Loucy (cell line): ENCODE data around the gene WDR33.

Experiments
- H2AFZ ChIP-seq: fragments of 200-600 bp; sonication (generic); 2 replicates; pipeline ENCODE4 v1.6.0; 2016; ENCODE audit warnings: antibody characterized with exemption, mild to moderate bottlenecking, low read length, moderate library complexity
- H3F3A ChIP-seq: fragments of 200-600 bp; 2 replicates; pipeline ENCODE4 v1.6.0; 2016; ENCODE audit warnings: antibody characterized with exemption, low read depth, mild to moderate bottlenecking
- H3K27me3 ChIP-seq: fragments of 200-600 bp; sonication (generic); 2 replicates; pipeline ENCODE4 v1.6.1; 2014; ENCODE audit warnings: low read length, mild to moderate bottlenecking; ENCODE audit not compliant: insufficient read depth, poor library complexity, severe bottlenecking
- H3K36me3 ChIP-seq: fragments of 200-600 bp; sonication (generic); 2 replicates; pipeline ENCODE4 v1.6.1; 2016; ENCODE audit warnings: low read length; ENCODE audit not compliant: insufficient read depth
- H3K4me1 ChIP-seq: fragments of 200-600 bp; sonication (generic); 2 replicates; pipeline ENCODE4 v1.5.1; 2014; ENCODE audit warnings: low read length, mild to moderate bottlenecking; ENCODE audit not compliant: insufficient read depth, poor library complexity, severe bottlenecking
- H3K4me2 ChIP-seq: fragments of 200-600 bp; sonication (generic); 2 replicates; pipeline ENCODE4 v1.6.0; 2014; ENCODE audit warnings: antibody characterized with exemption, low read length, low read depth, mild to moderate bottlenecking; ENCODE audit not compliant: poor library complexity, severe bottlenecking
- H3K4me3 ChIP-seq: fragments of 200-600 bp; sonication (generic); 2 replicates; pipeline ENCODE4 v1.5.1; 2014; ENCODE audit warnings: low read length, mild to moderate bottlenecking, mixed read lengths; ENCODE audit not compliant: poor library complexity, severe bottlenecking
- H3K79me2 ChIP-seq: fragments of 200-600 bp; sonication (generic); 2 replicates; pipeline ENCODE4 v1.6.1; 2014; ENCODE audit warnings: low read length; ENCODE audit not compliant: insufficient read depth
- H3K9ac ChIP-seq: fragments of 200-600 bp; sonication (generic); 2 replicates; pipeline ENCODE4 v1.6.0; 2014; ENCODE audit warnings: mild to moderate bottlenecking, low read depth, low read length, moderate library complexity; ENCODE audit not compliant: poor library complexity, severe bottlenecking
- H3K9me2 ChIP-seq: fragments of 200-600 bp; sonication (generic); replicated peaks from 2 replicates; pipeline ENCODE4 v1.6.1; 2016; ENCODE audit warnings: low read depth, low read length, mixed read lengths
- H3K9me3 ChIP-seq: fragments of 200-600 bp; sonication (generic); 2 replicates; pipeline ENCODE4 v1.6.1; 2014; ENCODE audit warnings: mild to moderate bottlenecking, antibody characterized with exemption, low read length, low read depth; ENCODE audit not compliant: insufficient read depth
- H4K20me1 ChIP-seq: fragments of 200-600 bp; sonication (generic); 2 replicates; pipeline ENCODE4 v1.6.0; 2014; ENCODE audit warnings: antibody characterized with exemption, low read length, mild to moderate bottlenecking; ENCODE audit not compliant: insufficient read depth, poor library complexity, severe bottlenecking
- EZH2phosphoT487 ChIP-seq: fragments of 200-600 bp; IDR thresholded peaks from 2 replicates; pipeline ENCODE4 v1.6.1; 2018; ENCODE audit warnings: antibody characterized with exemption, mild to moderate bottlenecking, moderate library complexity, borderline replicate concordance
- TF ChIP-seq, protein P1 (sequence below): fragments of 200-600 bp; sonication (generic); conservative IDR thresholded peaks from 2 replicates; pipeline ENCODE4 v1.5.1; 2014; ENCODE audit warnings: mild to moderate bottlenecking, antibody characterized with exemption, low read length

The WDR33 gene

DNA sequence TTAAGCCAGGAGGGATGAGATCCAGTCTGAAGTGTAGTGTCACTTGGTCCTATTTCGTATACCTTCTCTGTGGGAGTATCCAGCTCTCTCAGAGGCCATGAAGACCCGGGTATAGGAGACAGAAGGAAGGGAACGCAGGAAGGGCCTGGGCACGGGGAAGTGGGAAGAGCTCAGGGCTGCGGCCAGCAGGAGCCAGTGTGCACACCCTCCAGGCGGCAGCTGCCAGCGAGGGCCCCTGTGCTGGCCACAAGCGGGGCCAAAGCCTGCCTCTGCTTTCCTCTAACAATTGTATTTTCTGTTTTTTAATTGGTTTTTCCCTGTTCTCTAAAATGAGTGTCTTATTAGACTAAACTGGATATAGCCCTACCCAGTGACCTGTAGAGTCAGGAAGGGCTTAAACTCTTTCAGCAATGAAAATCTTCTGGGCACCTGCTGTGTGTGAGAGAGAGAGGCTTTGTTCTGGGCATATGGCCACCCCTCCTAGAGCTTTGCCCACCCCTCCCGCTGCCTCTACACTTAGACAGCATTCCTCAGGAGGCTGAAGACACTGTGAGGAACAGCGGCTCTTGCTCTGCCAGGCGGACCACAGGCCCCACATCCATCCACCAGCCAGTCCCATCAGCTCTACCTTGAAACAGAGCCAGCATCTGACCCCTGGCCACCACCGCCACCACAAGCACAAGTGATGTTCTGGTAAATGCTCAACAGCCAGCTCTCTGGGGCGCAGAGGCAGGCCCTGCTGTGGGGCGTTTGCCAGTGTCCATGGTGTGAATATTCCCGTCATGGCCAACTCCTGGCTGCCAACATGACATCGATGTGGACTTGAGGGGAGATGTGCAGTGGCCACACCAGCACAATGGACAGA is 155.5 kb downstream of the WDR33 start:
- TF ChIP-seq, protein P1, sequence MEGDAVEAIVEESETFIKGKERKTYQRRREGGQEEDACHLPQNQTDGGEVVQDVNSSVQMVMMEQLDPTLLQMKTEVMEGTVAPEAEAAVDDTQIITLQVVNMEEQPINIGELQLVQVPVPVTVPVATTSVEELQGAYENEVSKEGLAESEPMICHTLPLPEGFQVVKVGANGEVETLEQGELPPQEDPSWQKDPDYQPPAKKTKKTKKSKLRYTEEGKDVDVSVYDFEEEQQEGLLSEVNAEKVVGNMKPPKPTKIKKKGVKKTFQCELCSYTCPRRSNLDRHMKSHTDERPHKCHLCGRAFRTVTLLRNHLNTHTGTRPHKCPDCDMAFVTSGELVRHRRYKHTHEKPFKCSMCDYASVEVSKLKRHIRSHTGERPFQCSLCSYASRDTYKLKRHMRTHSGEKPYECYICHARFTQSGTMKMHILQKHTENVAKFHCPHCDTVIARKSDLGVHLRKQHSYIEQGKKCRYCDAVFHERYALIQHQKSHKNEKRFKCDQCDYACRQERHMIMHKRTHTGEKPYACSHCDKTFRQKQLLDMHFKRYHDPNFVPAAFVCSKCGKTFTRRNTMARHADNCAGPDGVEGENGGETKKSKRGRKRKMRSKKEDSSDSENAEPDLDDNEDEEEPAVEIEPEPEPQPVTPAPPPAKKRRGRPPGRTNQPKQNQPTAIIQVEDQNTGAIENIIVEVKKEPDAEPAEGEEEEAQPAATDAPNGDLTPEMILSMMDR: no peak
- no peak for TF ChIP-seq EZH2phosphoT487
- no peaks in the 10 kb centered on the region for H3K27me3 ChIP-seq
- no peaks in the 10 kb centered on the region for H4K20me1 ChIP-seq
- no peaks in the 10 kb centered on the region for H3K36me3 ChIP-seq
- no peaks in the 10 kb centered on the region for H3K9me2 ChIP-seq
- H3K9ac ChIP-seq: no peak overlapping the region
- no peaks in the 10 kb centered on the region for H3K4me1 ChIP-seq
- no peaks in the 10 kb centered on the region for H3F3A ChIP-seq
- no peaks in the 10 kb centered on the region for H3K79me2 ChIP-seq
- no peak overlapping the region for H3K4me2 ChIP-seq
- no peak overlapping the region for H3K4me3 ChIP-seq
- H3K9me3 ChIP-seq: no peaks in the 10 kb centered on the region
- no peak overlapping the region for H2AFZ ChIP-seq

DNA sequence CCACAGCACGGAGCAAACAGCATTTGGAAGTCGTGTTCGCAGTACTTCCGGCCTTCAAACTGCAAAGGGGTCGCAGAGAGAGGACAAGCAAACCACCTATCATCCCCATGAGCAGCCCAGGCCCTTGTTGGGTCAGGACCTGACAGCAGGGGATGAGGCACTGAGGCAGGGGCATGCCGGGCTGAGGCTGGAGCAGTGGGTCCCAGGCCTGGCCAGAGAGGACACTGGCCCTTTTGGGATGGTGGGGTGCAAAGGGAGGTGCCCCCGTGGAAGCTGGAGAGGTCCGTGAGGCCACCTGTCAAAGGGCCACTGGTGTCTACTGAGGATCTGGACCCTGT is 156.2 kb downstream of the WDR33 start:
- Histone ChIP-seq H3K9me3 (no peaks in the 10 kb centered on the region), H3K4me1 (no peaks in the 10 kb centered on the region), H3K4me2 (no peak overlapping the region), H2AFZ (no peak overlapping the region), H3K36me3 (no peaks in the 10 kb centered on the region), H3K4me3 (no peak overlapping the region), H3K9me2 (no peaks in the 10 kb centered on the region), H3K79me2 (no peaks in the 10 kb centered on the region), H4K20me1 (no peaks in the 10 kb centered on the region), H3F3A (no peaks in the 10 kb centered on the region), H3K27me3 (no peaks in the 10 kb centered on the region), H3K9ac (no peak overlapping the region)
- no peak for TF ChIP-seq EZH2phosphoT487
- TF ChIP-seq, protein P1: no peak

DNA sequence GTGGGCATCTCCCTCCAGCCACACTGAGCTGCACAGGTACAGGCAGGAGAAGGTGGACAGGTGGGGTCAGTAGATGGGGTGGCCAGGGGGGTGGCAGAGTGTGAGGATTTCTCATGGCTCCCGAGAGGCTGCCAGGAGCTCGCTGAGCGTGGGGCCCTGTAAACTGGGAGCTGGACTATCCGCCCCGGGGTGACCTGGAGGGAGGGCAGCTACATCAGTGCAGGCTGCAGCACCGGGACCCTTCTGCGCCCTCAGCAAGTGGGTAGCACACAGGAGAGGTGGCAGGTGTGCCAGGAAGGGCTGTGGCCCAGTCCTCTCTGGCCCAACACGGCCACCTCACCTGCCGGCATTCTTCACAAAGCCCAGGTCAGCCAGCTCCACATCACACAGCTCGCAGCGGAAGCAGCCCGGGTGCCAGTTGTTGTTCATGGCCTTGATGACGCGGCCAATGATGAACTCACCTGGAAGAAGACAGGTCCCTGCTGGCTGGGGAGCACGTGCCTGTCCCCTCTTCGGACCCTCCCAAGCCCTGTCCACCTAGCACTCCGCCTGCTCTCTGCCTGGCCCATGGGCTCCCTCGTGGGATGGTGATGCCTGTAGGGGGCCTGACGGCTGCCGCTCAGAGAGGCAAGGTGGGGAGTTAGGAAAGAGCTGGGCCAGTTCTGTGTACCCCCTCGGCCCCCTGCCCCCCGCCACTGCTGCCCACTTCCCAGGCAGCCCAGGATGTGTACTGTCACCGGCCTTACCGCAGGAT is 156.7 kb downstream of the WDR33 start:
- no peaks in the 10 kb centered on the region for H3K9me3 ChIP-seq
- H3K36me3 ChIP-seq: no peaks in the 10 kb centered on the region
- H3K9ac ChIP-seq: no peak overlapping the region
- H3K9me2 ChIP-seq: no peaks in the 10 kb centered on the region
- H3K4me3 ChIP-seq: no peak overlapping the region
- H3F3A ChIP-seq: no peaks in the 10 kb centered on the region
- no peaks in the 10 kb centered on the region for H3K27me3 ChIP-seq
- H3K4me2 ChIP-seq: no peak overlapping the region
- TF ChIP-seq, protein P1: no peak
- no peak for TF ChIP-seq EZH2phosphoT487
- peaks cover 5% of the 10 kb centered on the region for H3K4me1 ChIP-seq
- no peak overlapping the region for H2AFZ ChIP-seq
- no peaks in the 10 kb centered on the region for H3K79me2 ChIP-seq
- H4K20me1 ChIP-seq: no peaks in the 10 kb centered on the region
